GM12878 (cell line): Measurements from ENCODE around the gene SKAP1. TPM values are rescaled to one million over a fixed set of nuclear protein-coding genes. Genes with fewer than 3 reads are reported as not detected.

Experiments
- ATAC-seq: fragments of 200-7000 bp; cut with Tn5 transposase; 3 replicates; pipeline ENCODE4 v1.9.1; 2020; ENCODE audit warnings: mild to moderate bottlenecking, moderate library complexity
- BruUV-seq: library from RNA; stranded (reverse); fragments of 400-500 nt; replicated peaks from 2 replicates; lab custom pipeline; 2021; lab: Mats Ljungman, UMichigan
- CTCF ChIA-PET: fragments of 300-600 bp; sonication (Branson Sonifier 250); formaldehyde crosslinking; extraction: SDS; loops from one replicate; lab custom pipeline; 2021; ENCODE audit warnings: inconsistent platforms; lab: Yijun Ruan, JAX
- POLR2A ChIA-PET: fragments of 350-600 bp; formaldehyde crosslinking; extraction: SDS; loops from one replicate; lab custom pipeline; 2021; ENCODE audit warnings: inconsistent platforms; lab: Charles Lee
- RAD21 ChIA-PET: fragments of 300-600 bp; sonication (Branson Sonifier 250); formaldehyde crosslinking; loops from one replicate; lab custom pipeline; 2023; ENCODE audit warnings: antibody characterized with exemption; ENCODE audit not compliant: unreplicated experiment; lab: Charles Lee
- SMC1A ChIA-PET: fragments of 300-600 bp; sonication (Branson Sonifier 250); formaldehyde crosslinking; loops from one replicate; lab custom pipeline; 2023; ENCODE audit not compliant: unreplicated experiment, uncharacterized antibody; lab: Charles Lee
- DNase-seq: peaks from one replicate; pipeline ENCODE4 v3.0.0-alpha.2; 2011; ENCODE audit warnings: low read depth, low spot score
- FAIRE-seq: peaks from 3 replicates; lab custom pipeline; 2011; peaks lifted over from hg19 to GRCh38; lab: Jason Lieb, UNC
- H2AFZ ChIP-seq: 2 replicates; pipeline ENCODE4 v1.6.0; 2011; ENCODE audit warnings: low read depth, low read length, control low read depth; ENCODE audit not compliant: control insufficient read depth
- H3K27ac ChIP-seq: 2 replicates; pipeline ENCODE4 v1.5.1; 2011; ENCODE audit warnings: control low read depth; ENCODE audit not compliant: control insufficient read depth, insufficient read depth
- H3K27me3 ChIP-seq, 2 experiments: replicated peaks in 1 of 2; 2 replicates each; pipeline versions ENCODE4 v1.6.0 to v1.6.1; 2011; ENCODE audit warnings: low read length in 1 of 2; ENCODE audit not compliant: control insufficient read depth in 2 of 2, insufficient read depth in 2 of 2
- H3K36me3 ChIP-seq, 2 experiments: 2 replicates each; pipeline ENCODE4 v1.5.1; 2011; ENCODE audit warnings: low read length in 1 of 2; ENCODE audit not compliant: control insufficient read depth in 2 of 2, insufficient read depth in 2 of 2
- H3K4me1 ChIP-seq: 2 replicates; pipeline ENCODE4 v1.6.1; 2011; ENCODE audit warnings: mild to moderate bottlenecking, low read length, moderate library complexity, mixed read lengths; ENCODE audit not compliant: control insufficient read depth, insufficient read depth
- H3K4me2 ChIP-seq: 2 replicates; pipeline ENCODE4 v1.6.0; 2011; ENCODE audit warnings: control low read depth; ENCODE audit not compliant: control insufficient read depth, insufficient read depth
- H3K4me3 ChIP-seq: fragments of 200-600 bp; sonication (generic); 2 replicates; pipeline ENCODE4 v1.5.1; 2016
- H3K79me2 ChIP-seq: 2 replicates; pipeline ENCODE4 v1.6.0; 2011; ENCODE audit warnings: low read length; ENCODE audit not compliant: control insufficient read depth, insufficient read depth
- H3K9ac ChIP-seq: 2 replicates; pipeline ENCODE4 v1.8.0; 2011; ENCODE audit warnings: low read length, control low read depth, mixed read lengths; ENCODE audit not compliant: control insufficient read depth, insufficient read depth
- H3K9me3 ChIP-seq: replicated peaks from 3 replicates; pipeline ENCODE4 v1.5.1; 2011; ENCODE audit warnings: mild to moderate bottlenecking, low read length; ENCODE audit not compliant: control insufficient read depth, insufficient read depth
- H4K20me1 ChIP-seq: 2 replicates; pipeline ENCODE4 v1.6.0; 2011; ENCODE audit not compliant: control insufficient read depth, insufficient read depth
- CEBPB ChIP-seq, 2 experiments: fragments of 150-350 bp in 1 of 2; IDR thresholded peaks; 2 replicates each; pipeline ENCODE4 v1.6.1; 2012 to 2014; ENCODE audit warnings: low read depth in 2 of 2, low read length in 2 of 2, borderline replicate concordance in 1 of 2, inconsistent platforms in 1 of 2
- FOXK2 ChIP-seq: fragments of 450-650 bp; IDR thresholded peaks from 2 replicates; pipeline ENCODE4 v1.6.1; 2017; ENCODE audit warnings: mild to moderate bottlenecking, moderate library complexity
- LARP7 ChIP-seq: fragments of 450-650 bp; IDR thresholded peaks from 2 replicates; pipeline ENCODE4 v1.6.1; 2017; ENCODE audit warnings: mild to moderate bottlenecking
- MEF2B ChIP-seq: fragments of 450-650 bp; IDR thresholded peaks from 2 replicates; pipeline ENCODE4 v1.6.1; 2018; ENCODE audit warnings: mild to moderate bottlenecking, moderate library complexity; ENCODE audit not compliant: partially characterized antibody, poor library complexity, severe bottlenecking
- NR2C1 ChIP-seq: fragments of 450-650 bp; IDR thresholded peaks from 2 replicates; pipeline ENCODE4 v1.6.1; 2017; ENCODE audit warnings: antibody characterized with exemption, mild to moderate bottlenecking, moderate library complexity
- PML ChIP-seq: IDR thresholded peaks from 2 replicates; pipeline ENCODE4 v1.6.1; 2012; ENCODE audit warnings: low read length, inconsistent platforms
- POLR2A ChIP-seq: IDR thresholded peaks from 2 replicates; pipeline ENCODE4 v1.6.1; 2011; ENCODE audit warnings: low read depth, mild to moderate bottlenecking, low read length
- RUNX3 ChIP-seq: IDR thresholded peaks from 2 replicates; pipeline ENCODE4 v1.6.1; 2012; ENCODE audit warnings: low read length, inconsistent platforms
- ZNF384 ChIP-seq: IDR thresholded peaks from 2 replicates; pipeline ENCODE4 v1.6.1; 2012; ENCODE audit warnings: low read depth, mild to moderate bottlenecking, low read length, improper control_type of control experiment, borderline replicate concordance
- WGBS: methylation state at CpG from one replicate; pipeline ENCODE4 v1.1.6; 2016; ENCODE audit warnings: low lambda C conversion rate; ENCODE audit not compliant: insufficient replicate concordance, insufficient coverage; ENCODE audit errors: missing lambda C conversion rate; 5-methylcytosine and 5-hydroxymethylcytosine counted together
- in situ Hi-C: fragments of 300-500 bp; cut with MboI; formaldehyde crosslinking; loops from 9 replicates; pipeline ENCODE4 v1.14.3; 2018; ENCODE audit warnings: mixed read lengths
- intact Hi-C: fragments of 100-400 bp; cut with micrococcal nuclease; formaldehyde crosslinking; loops from one replicate; pipeline ENCODE4 v1.14.2; 2022; ENCODE audit not compliant: unreplicated experiment
- polyA plus RNA-seq, 11 experiments: library from polyadenylated mRNA; depleted of rRNA in 4 of 11; unstranded in 6 of 11; stranded (reverse) in 5 of 11; fragments of >200 nt; fragmentation: Nextera tagmentation in 4 of 11; fragmentation: Illumina TruSeq in 1 of 11; extraction: Ambion mirVana in 4 of 11; extraction: Trizol in 1 of 11; gene quantifications; 1 replicate in 1 of 11; 2 replicates in 10 of 11; pipeline versions ENCODE4 v1.2.1 to v1.2.3, GENCODE V29; 2011 to 2016; ENCODE audit warnings: inconsistent platforms in 2 of 11, missing spikeins in 2 of 11, low read depth in 1 of 11
- total RNA-seq, 4 experiments: library from RNA; depleted of rRNA in 3 of 4; stranded (reverse); fragments of >200 nt in 3 of 4; fragmentation: Illumina TruSeq in 1 of 4; extraction: Trizol in 1 of 4; gene quantifications; 2 replicates each; pipeline versions ENCODE4 v1.2.1 to v1.2.3, GENCODE V29; 2013 to 2021
- TF ChIP-seq, protein P1 (sequence below): fragments of 450-650 bp; IDR thresholded peaks from 2 replicates; pipeline ENCODE4 v1.6.1; 2017; ENCODE audit warnings: mild to moderate bottlenecking, moderate library complexity
- TF ChIP-seq, protein P2 (sequence below): fragments of 450-650 bp; IDR thresholded peaks from 2 replicates; pipeline ENCODE4 v1.6.1; 2016; ENCODE audit warnings: mild to moderate bottlenecking, moderate library complexity, borderline replicate concordance

SKAP1 gene
- total and polyA plus RNA-seq, 10 of the 15 experiments (the other 5 are each of a cell fraction or from before 2014, with no cell fraction given): 17.1 to 97.6 (median 35.9) TPM

DNA sequence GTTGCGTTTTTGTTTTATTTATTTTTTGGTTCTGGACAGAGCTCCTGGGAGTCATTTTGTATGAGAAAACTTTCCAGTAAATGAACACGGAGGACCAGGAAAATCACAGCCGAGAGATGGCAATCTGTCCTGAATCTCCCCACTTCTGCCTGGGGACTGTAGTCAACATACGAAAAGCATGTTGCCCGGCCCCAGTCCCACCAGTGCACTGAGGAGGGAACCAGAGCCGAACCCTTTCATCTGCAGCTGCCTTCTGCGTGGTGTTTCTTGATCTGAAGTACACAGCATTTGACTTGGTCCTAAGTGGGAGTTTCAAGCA is 303.5 kb downstream of the SKAP1 start (continued):
- TF ChIP-seq, protein P1, sequence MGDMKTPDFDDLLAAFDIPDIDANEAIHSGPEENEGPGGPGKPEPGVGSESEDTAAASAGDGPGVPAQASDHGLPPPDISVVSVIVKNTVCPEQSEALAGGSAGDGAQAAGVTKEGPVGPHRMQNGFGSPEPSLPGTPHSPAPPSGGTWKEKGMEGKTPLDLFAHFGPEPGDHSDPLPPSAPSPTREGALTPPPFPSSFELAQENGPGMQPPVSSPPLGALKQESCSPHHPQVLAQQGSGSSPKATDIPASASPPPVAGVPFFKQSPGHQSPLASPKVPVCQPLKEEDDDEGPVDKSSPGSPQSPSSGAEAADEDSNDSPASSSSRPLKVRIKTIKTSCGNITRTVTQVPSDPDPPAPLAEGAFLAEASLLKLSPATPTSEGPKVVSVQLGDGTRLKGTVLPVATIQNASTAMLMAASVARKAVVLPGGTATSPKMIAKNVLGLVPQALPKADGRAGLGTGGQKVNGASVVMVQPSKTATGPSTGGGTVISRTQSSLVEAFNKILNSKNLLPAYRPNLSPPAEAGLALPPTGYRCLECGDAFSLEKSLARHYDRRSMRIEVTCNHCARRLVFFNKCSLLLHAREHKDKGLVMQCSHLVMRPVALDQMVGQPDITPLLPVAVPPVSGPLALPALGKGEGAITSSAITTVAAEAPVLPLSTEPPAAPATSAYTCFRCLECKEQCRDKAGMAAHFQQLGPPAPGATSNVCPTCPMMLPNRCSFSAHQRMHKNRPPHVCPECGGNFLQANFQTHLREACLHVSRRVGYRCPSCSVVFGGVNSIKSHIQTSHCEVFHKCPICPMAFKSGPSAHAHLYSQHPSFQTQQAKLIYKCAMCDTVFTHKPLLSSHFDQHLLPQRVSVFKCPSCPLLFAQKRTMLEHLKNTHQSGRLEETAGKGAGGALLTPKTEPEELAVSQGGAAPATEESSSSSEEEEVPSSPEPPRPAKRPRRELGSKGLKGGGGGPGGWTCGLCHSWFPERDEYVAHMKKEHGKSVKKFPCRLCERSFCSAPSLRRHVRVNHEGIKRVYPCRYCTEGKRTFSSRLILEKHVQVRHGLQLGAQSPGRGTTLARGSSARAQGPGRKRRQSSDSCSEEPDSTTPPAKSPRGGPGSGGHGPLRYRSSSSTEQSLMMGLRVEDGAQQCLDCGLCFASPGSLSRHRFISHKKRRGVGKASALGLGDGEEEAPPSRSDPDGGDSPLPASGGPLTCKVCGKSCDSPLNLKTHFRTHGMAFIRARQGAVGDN: no peak
- TF ChIP-seq ZNF384 (no peak), PML (no peak), RUNX3 (no peak)

- SMC1A ChIA-PET: interaction anchor here (1.4 to 16.1 kb wide), 4 partner anchors 11 to 48 kb away, joined by 4 to 205 read pairs (median 31); partner anchors contain the start of gene SNX11
- H3K4me3 ChIP-seq: no peak overlapping the region
- DNase-seq: no peak
- no peak overlapping the region for H3K9ac ChIP-seq
- intact Hi-C loops: no loop called here
- RAD21 ChIA-PET: interaction anchor here (1.0 to 6.1 kb wide), 4 partner anchors 11 to 101 kb away, joined by 3 to 43 read pairs (median 14); no protein-coding TSS in a partner anchor
- peaks cover 2% of the 10 kb centered on the region; the same call in 1 of the 2 replicates for H4K20me1 ChIP-seq
- 79% methylated on average over 9 of the region's 9 CpGs for WGBS
- ATAC-seq: no peak
- CTCF ChIA-PET: interaction anchor here (0.6 to 33.4 kb wide), 7 partner anchors 9 to 472 kb away, joined by 3 to 525 read pairs (median 4); partner anchors contain the start of gene SNX11
- no peaks in the 10 kb centered on the region for H3K27me3 ChIP-seq
- no peaks in the 10 kb centered on the region for H3K9me3 ChIP-seq
- no peak overlapping the region for H3K4me2 ChIP-seq
- POLR2A ChIA-PET: interaction anchor here (0.6 to 1.8 kb wide), 5 partner anchors 10 to 457 kb away, joined by 3 to 6 read pairs (median 3); no protein-coding TSS in a partner anchor
- no peaks in the 10 kb centered on the region for H3K4me1 ChIP-seq
- no TSS peak for BruUV-seq
- H3K79me2 ChIP-seq: peaks cover 2% of the 10 kb centered on the region
- in situ Hi-C loops: no loop called here
- H3K36me3 ChIP-seq: peaks cover 19 to 23% of the 10 kb centered on the region in 2 experiments
- no peak for FAIRE-seq
- no peak overlapping the region for H2AFZ ChIP-seq
- no peak overlapping the region for H3K27ac ChIP-seq
- TF ChIP-seq LARP7: no peak
- no peak for TF ChIP-seq RUNX3
- peak; percentile 60 for TF ChIP-seq POLR2A
- TF ChIP-seq CEBPB (IDR thresholded peaks at IDR 0.05; ENCODE audit: borderline replicate concordance in 1 of 2, low read depth in 2 of 2, low read length in 2 of 2): no peak
- TF ChIP-seq, protein P2, sequence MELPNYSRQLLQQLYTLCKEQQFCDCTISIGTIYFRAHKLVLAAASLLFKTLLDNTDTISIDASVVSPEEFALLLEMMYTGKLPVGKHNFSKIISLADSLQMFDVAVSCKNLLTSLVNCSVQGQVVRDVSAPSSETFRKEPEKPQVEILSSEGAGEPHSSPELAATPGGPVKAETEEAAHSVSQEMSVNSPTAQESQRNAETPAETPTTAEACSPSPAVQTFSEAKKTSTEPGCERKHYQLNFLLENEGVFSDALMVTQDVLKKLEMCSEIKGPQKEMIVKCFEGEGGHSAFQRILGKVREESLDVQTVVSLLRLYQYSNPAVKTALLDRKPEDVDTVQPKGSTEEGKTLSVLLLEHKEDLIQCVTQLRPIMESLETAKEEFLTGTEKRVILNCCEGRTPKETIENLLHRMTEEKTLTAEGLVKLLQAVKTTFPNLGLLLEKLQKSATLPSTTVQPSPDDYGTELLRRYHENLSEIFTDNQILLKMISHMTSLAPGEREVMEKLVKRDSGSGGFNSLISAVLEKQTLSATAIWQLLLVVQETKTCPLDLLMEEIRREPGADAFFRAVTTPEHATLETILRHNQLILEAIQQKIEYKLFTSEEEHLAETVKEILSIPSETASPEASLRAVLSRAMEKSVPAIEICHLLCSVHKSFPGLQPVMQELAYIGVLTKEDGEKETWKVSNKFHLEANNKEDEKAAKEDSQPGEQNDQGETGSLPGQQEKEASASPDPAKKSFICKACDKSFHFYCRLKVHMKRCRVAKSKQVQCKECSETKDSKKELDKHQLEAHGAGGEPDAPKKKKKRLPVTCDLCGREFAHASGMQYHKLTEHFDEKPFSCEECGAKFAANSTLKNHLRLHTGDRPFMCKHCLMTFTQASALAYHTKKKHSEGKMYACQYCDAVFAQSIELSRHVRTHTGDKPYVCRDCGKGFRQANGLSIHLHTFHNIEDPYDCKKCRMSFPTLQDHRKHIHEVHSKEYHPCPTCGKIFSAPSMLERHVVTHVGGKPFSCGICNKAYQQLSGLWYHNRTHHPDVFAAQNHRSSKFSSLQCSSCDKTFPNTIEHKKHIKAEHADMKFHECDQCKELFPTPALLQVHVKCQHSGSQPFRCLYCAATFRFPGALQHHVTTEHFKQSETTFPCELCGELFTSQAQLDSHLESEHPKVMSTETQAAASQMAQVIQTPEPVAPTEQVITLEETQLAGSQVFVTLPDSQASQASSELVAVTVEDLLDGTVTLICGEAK: no peak
- TF ChIP-seq MEF2B: no peak
- TF ChIP-seq FOXK2: no peak
- TF ChIP-seq NR2C1: no peak
Measured at GRCh38 chr17:48125829-48126531, 304.0 kb downstream of the SKAP1 start.
